ENCODE data around the gene PCDHA6. TPM values are rescaled to one million over a fixed set of nuclear protein-coding genes. Genes with fewer than 3 reads are reported as not detected.
"Not testable (repeated sequence)": the region's sequence is repeated elsewhere in the genome, so short reads cannot be mapped to it uniquely, and the experiment has no call there.

PCDHA6 gene
- total RNA-seq, 1 experiment from 2014 or later, result not detected

GRCh38 chr5:140828362-140828737 lies 590 bp downstream of the PCDHA6 start:
- no peak overlapping the region for H3K4me2 ChIP-seq (ENCODE audit: low read length)

GRCh38 chr5:140829511-140830501 lies 2.0 kb downstream of the PCDHA6 start:
- H3K9ac ChIP-seq (ENCODE audit: low read length); H4K20me1 ChIP-seq (ENCODE audit: insufficient read depth); H2AFZ ChIP-seq (ENCODE audit: low read depth, low read length, poor library complexity, severe bottlenecking); H3K4me1 ChIP-seq (ENCODE audit: control insufficient read depth in 1 of 2, insufficient read depth in 2 of 2, low read length in 2 of 2); POLR2A ChIA-PET; H3K79me2 ChIP-seq (ENCODE audit: insufficient read depth, low read length); ATAC-seq; H3K27ac ChIP-seq (ENCODE audit: low read depth, low read length); H3K27me3 ChIP-seq (ENCODE audit: insufficient read depth, low read length); H3K4me3 ChIP-seq (replicated peaks in 1 of 2; ENCODE audit: low read depth in 1 of 2, low read length in 2 of 2); RAD21 ChIA-PET (ENCODE audit: low non-redundant PET in 1 of 2, low total read pairs in 2 of 2, uncharacterized antibody in 2 of 2, unreplicated experiment in 2 of 2); BruUV-seq (replicated peaks); H3K9me2 ChIP-seq (ENCODE audit: insufficient read depth); H3K4me2 ChIP-seq (ENCODE audit: low read length); intact Hi-C loops (cut with micrococcal nuclease); DNase-seq (ENCODE audit: low read depth, low spot score); H3K9me3 ChIP-seq (ENCODE audit: control insufficient read depth in 1 of 2, insufficient read depth in 1 of 2, low read depth in 1 of 2, low read length in 2 of 2); CTCF ChIA-PET; H3K36me3 ChIP-seq (ENCODE audit: control insufficient read depth in 1 of 2, insufficient read depth in 2 of 2, low read length in 2 of 2): not testable (repeated sequence)

More at GRCh38 chr5:140828362-140828737, 590 bp downstream of the PCDHA6 start:
- H3K9me3 ChIP-seq (ENCODE audit: control insufficient read depth in 1 of 2, insufficient read depth in 1 of 2, low read depth in 1 of 2, low read length in 2 of 2), result no peaks in the 10 kb centered on the region
- no peaks in the 10 kb centered on the region for H3K4me1 ChIP-seq (ENCODE audit: control insufficient read depth in 1 of 2, insufficient read depth in 2 of 2, low read length in 2 of 2)
- H3K9me2 ChIP-seq (ENCODE audit: insufficient read depth), result no peaks in the 10 kb centered on the region; the same call in 1 of the 2 replicates
- BruUV-seq (replicated peaks), result no TSS peak
- ChIA-PET RAD21 (ENCODE audit: low non-redundant PET in 1 of 2, low total read pairs in 2 of 2, uncharacterized antibody in 2 of 2, unreplicated experiment in 2 of 2) (no interaction called here), POLR2A (no interaction called here), CTCF (no interaction called here)
- ATAC-seq, result no peak
- no peaks in the 10 kb centered on the region for H3K79me2 ChIP-seq (ENCODE audit: insufficient read depth, low read length)
- H3K9ac ChIP-seq (ENCODE audit: low read length), result no peak overlapping the region
- no peaks in the 10 kb centered on the region for H3K36me3 ChIP-seq (ENCODE audit: control insufficient read depth in 1 of 2, insufficient read depth in 2 of 2, low read length in 2 of 2)
- H2AFZ ChIP-seq (ENCODE audit: low read depth, low read length, poor library complexity, severe bottlenecking), result no peak overlapping the region
- H3K27me3 ChIP-seq (ENCODE audit: insufficient read depth, low read length), result no peaks in the 10 kb centered on the region
- H3K4me3 ChIP-seq (replicated peaks in 1 of 2; ENCODE audit: low read depth in 1 of 2, low read length in 2 of 2), result no peak overlapping the region
- DNase-seq (ENCODE audit: low read depth, low spot score), result no peak
- H4K20me1 ChIP-seq (ENCODE audit: insufficient read depth), result no peaks in the 10 kb centered on the region
- TF ChIP-seq CBX3 (IDR thresholded peaks at IDR 0.05; ENCODE audit: low read depth) (no peak), EGR1 (IDR thresholded peaks at IDR 0.05; ENCODE audit: low read depth) (no peak), SRF (IDR thresholded peaks at IDR 0.05; ENCODE audit: low read depth) (no peak), FOSL1 (IDR thresholded peaks at IDR 0.05; ENCODE audit: low read depth) (no peak), ZNF274 (IDR thresholded peaks at IDR 0.05; ENCODE audit: low read depth, low read length) (no peak), SP1 (IDR thresholded peaks at IDR 0.05; ENCODE audit: low read depth) (no peak), ELF1 (IDR thresholded peaks at IDR 0.05; ENCODE audit: borderline replicate concordance, low read depth) (no peak), EZH2phosphoT487 (IDR thresholded peaks at IDR 0.05; ENCODE audit: borderline replicate concordance) (no peak), EZH2 (IDR thresholded peaks at IDR 0.05) (no peak), JUND (IDR thresholded peaks at IDR 0.05) (no peak), ZFX (IDR thresholded peaks at IDR 0.05) (no peak), RAD21 (IDR thresholded peaks at IDR 0.05; ENCODE audit: low read depth) (no peak), REST (IDR thresholded peaks at IDR 0.05; ENCODE audit: low read depth) (no peak), SIN3A (IDR thresholded peaks at IDR 0.05; ENCODE audit: low read depth) (no peak), TCF7L2 (IDR thresholded peaks at IDR 0.05; ENCODE audit: borderline replicate concordance, extremely low read depth, insufficient read depth, insufficient read length) (no peak), YY1 (IDR thresholded peaks at IDR 0.05; ENCODE audit: extremely low read depth, insufficient replicate concordance, low read depth, low read length) (no peak), ATF3 (IDR thresholded peaks at IDR 0.05) (no peak), MAX (IDR thresholded peaks at IDR 0.05) (no peak), CEBPB (IDR thresholded peaks at IDR 0.05; ENCODE audit: low read depth) (no peak)
- H3K27ac ChIP-seq (ENCODE audit: low read depth, low read length), result no peak overlapping the region
- intact Hi-C loops (cut with micrococcal nuclease), result no loop called here
